Thymus (tissue), 11 donors: ENCODE measurements around the gene ABCA8. TPM values are rescaled to one million over a fixed set of nuclear protein-coding genes. Genes with fewer than 3 reads are reported as not detected.
"Not testable (repeated sequence)": the region's sequence is repeated elsewhere in the genome, so short reads cannot be mapped to it uniquely, and the experiment has no call there.

Source experiments
- DNase-seq, 9 donors: peaks; one replicate each; pipeline ENCODE4 v3.0.0-alpha.2; 2013; ENCODE audit warnings: low spot score in 9 of 9, low read depth in 6 of 9, missing footprints in 1 of 9
- H3K27ac ChIP-seq, 2 donors: one replicate each; pipeline ENCODE4 v1.5.1; 2013; ENCODE audit warnings: control low read depth in 1 of 2, low read depth in 1 of 2, low read length in 1 of 2, mild to moderate bottlenecking in 1 of 2, moderate library complexity in 1 of 2
- H3K27me3 ChIP-seq, 2 donors: one replicate each; pipeline ENCODE4 v1.5.1; 2013; ENCODE audit warnings: low read length in 1 of 2; ENCODE audit not compliant: control insufficient read depth in 2 of 2, insufficient read depth in 1 of 2
- H3K36me3 ChIP-seq, 2 donors: one replicate each; pipeline ENCODE4 v1.5.1; 2013; ENCODE audit warnings: low read length in 1 of 2, mild to moderate bottlenecking in 1 of 2, moderate library complexity in 1 of 2; ENCODE audit not compliant: control insufficient read depth in 2 of 2, insufficient read depth in 2 of 2
- H3K4me1 ChIP-seq, 2 donors: one replicate each; pipeline ENCODE4 v1.5.1; 2013; ENCODE audit warnings: low read length in 2 of 2; ENCODE audit not compliant: control insufficient read depth in 2 of 2, insufficient read depth in 2 of 2
- H3K4me3 ChIP-seq, 2 donors: one replicate each; pipeline ENCODE4 v1.5.1; 2013; ENCODE audit warnings: low read length in 2 of 2, control low read depth in 1 of 2, mild to moderate bottlenecking in 1 of 2
- H3K9me3 ChIP-seq, 2 donors: one replicate each; pipeline ENCODE4 v1.5.1; 2013; ENCODE audit warnings: low read length in 1 of 2, mild to moderate bottlenecking in 1 of 2; ENCODE audit not compliant: control insufficient read depth in 2 of 2, insufficient read depth in 1 of 2
- WGBS: extraction: QIAGEN DNeasy Blood & Tissue Kit; methylation state at CpG from one replicate; pipeline ENCODE4 v1.1.7; 2013; 5-methylcytosine and 5-hydroxymethylcytosine counted together
- polyA plus RNA-seq: library from polyadenylated mRNA; stranded (reverse); fragments of 200-250 nt; gene quantifications from one replicate; pipeline ENCODE4 v1.2.3, GENCODE V29; 2013
- total RNA-seq: library from RNA; stranded (reverse); fragments of 120-200 nt; gene quantifications from one replicate; pipeline ENCODE4 v1.2.4, GENCODE V29; 2013
- donor health status: healthy.

The ABCA8 gene
- total and polyA plus RNA-seq, 2 donors, result 0.76 to 1.6 TPM

GRCh38 chr17:68947868-68948267, 7.3 kb downstream of the ABCA8 start:
- not testable (repeated sequence) for H3K27ac ChIP-seq, H3K27me3 ChIP-seq, DNase-seq, H3K4me3 ChIP-seq, H3K36me3 ChIP-seq, H3K9me3 ChIP-seq, H3K4me1 ChIP-seq
- WGBS, result 94% methylated on average over 1 of the region's 1 CpG

GRCh38 chr17:68944435-68945035, 10.7 kb downstream of the ABCA8 start:
- no peak overlapping the region for H3K4me3 ChIP-seq
- 7% methylated on average over 6 of the region's 6 CpGs for WGBS

GRCh38 chr17:68943812-68944182, 11.4 kb downstream of the ABCA8 start:
- not testable (repeated sequence) for H3K4me3 ChIP-seq, H3K27me3 ChIP-seq, DNase-seq, H3K36me3 ChIP-seq, H3K4me1 ChIP-seq, H3K27ac ChIP-seq, H3K9me3 ChIP-seq
- WGBS, result 100% methylated on average over 2 of the region's 2 CpGs

More at GRCh38 chr17:68944435-68945035, 10.7 kb downstream of the ABCA8 start:
- H3K27ac ChIP-seq, result no peak overlapping the region
- no peaks in the 10 kb centered on the region for H3K27me3 ChIP-seq
- H3K9me3 ChIP-seq, result no peaks in the 10 kb centered on the region
- no peaks in the 10 kb centered on the region for H3K36me3 ChIP-seq
- peaks cover 3 to 5% of the 10 kb centered on the region in 2 donors for H3K4me1 ChIP-seq
- DNase-seq, result peak in 3 of 9 donors; percentile 7 to 43 (median 8)

DNA sequence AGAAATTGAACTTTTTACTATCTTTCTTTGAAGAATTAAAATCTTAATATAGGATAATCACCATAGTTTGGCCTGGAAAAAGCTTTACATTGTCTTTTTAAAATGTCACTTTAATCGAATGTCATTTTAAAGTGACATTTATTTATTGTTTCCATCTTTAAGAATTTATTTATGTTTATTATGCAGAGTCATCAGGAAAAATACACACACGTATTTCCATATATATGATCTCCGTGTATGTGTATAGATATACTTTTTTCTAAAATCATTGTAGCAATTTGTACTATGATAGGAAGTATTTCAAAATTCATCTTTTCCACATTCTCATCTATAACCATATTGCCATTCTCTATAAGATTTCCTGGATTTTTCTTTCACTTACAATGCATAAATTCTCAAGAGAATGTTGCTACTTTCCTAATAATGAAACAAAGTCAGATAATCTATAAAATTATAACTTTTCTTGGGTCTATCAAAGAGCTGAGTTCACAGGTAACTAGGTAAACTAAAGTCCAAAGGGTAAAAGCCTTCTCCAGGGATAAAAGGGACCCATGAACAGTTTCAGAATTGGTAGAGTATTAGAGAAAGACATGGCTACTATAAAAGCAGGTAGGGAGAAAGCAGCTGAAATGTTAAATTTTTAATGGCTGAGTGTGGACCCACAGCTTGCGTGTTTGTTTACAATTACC, 11.9 kb downstream of the ABCA8 start:
- H3K9me3 ChIP-seq, result no peaks in the 10 kb centered on the region
- no peaks in the 10 kb centered on the region for H3K36me3 ChIP-seq
- H3K4me3 ChIP-seq, result no peak overlapping the region
- WGBS, result 97% methylated on average over 4 of the region's 4 CpGs
- H3K27ac ChIP-seq, result no peak overlapping the region
- no peak for DNase-seq
- H3K4me1 ChIP-seq, result peaks cover 3 to 5% of the 10 kb centered on the region in 2 donors
- H3K27me3 ChIP-seq, result no peaks in the 10 kb centered on the region

GRCh38 chr17:68942389-68942788, 12.8 kb downstream of the ABCA8 start:
- WGBS, result 96% methylated on average over 3 of the region's 3 CpGs

GRCh38 chr17:68941761-68942160, 13.4 kb downstream of the ABCA8 start:
- Histone ChIP-seq H3K4me1 (peaks cover 3 to 5% of the 10 kb centered on the region in 2 donors), H3K36me3 (no peaks in the 10 kb centered on the region), H3K9me3 (no peaks in the 10 kb centered on the region), H3K27ac (no peak overlapping the region), H3K27me3 (no peaks in the 10 kb centered on the region), H3K4me3 (no peak overlapping the region)
- WGBS, result 96% methylated on average over 6 of the region's 6 CpGs
- DNase-seq, result no peak

More at GRCh38 chr17:68942389-68942788, 12.8 kb downstream of the ABCA8 start:
- peaks cover 3 to 5% of the 10 kb centered on the region in 2 donors for H3K4me1 ChIP-seq
- no peaks in the 10 kb centered on the region for H3K27me3 ChIP-seq
- no peak overlapping the region for H3K4me3 ChIP-seq
- no peak overlapping the region for H3K27ac ChIP-seq
- H3K36me3 ChIP-seq, result no peaks in the 10 kb centered on the region
- H3K9me3 ChIP-seq, result no peaks in the 10 kb centered on the region
- DNase-seq, result no peak

GRCh38 chr17:68939195-68939594, 16.0 kb downstream of the ABCA8 start:
- Histone ChIP-seq H3K27me3 (no peaks in the 10 kb centered on the region), H3K4me1 (no peaks in the 10 kb centered on the region), H3K4me3 (no peak overlapping the region), H3K36me3 (no peaks in the 10 kb centered on the region), H3K9me3 (no peaks in the 10 kb centered on the region), H3K27ac (no peak overlapping the region)
- DNase-seq, result no peak
- 82% methylated on average over 3 of the region's 3 CpGs for WGBS

DNA sequence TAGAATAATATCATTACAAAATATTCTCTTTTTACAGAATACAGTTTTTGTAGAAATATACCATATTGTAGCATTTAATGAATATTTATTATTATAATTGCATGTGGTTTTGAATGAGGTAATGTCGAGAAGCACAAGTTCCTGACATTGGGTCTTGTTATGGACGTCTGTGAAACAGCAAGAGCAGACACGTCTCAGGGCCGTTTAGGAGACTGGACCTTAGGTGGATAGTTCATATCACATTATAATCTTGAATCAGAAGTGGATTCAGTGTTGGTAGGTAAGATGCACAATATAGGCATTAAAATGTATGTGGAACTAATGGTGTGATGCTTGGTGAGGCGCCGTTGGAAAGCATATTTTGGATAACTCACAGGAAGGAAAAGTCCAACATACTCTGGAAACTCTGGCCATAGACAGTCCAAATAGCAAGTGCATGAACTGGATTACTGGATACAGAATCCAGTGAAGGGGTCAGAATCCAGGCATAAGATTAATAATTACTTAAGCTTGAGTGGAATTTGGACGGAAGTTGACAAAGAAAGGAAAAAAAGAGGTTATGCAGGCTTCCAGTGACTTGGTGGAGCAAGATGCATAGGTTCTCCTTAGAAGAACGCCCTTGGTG, 17.2 kb downstream of the ABCA8 start:
- 89% methylated on average over 8 of the region's 8 CpGs for WGBS
- Histone ChIP-seq H3K36me3 (no peaks in the 10 kb centered on the region), H3K27ac (no peak overlapping the region), H3K27me3 (no peaks in the 10 kb centered on the region), H3K4me3 (no peak overlapping the region), H3K4me1 (no peaks in the 10 kb centered on the region), H3K9me3 (no peaks in the 10 kb centered on the region)
- DNase-seq, result no peak

GRCh38 chr17:68927516-68927915, 27.7 kb downstream of the ABCA8 start:
- Histone ChIP-seq H3K9me3 (no peaks in the 10 kb centered on the region), H3K27me3 (no peaks in the 10 kb centered on the region), H3K36me3 (no peaks in the 10 kb centered on the region), H3K4me1 (no peaks in the 10 kb centered on the region), H3K27ac (no peak overlapping the region), H3K4me3 (no peak overlapping the region)
- DNase-seq, result no peak
- 85% methylated on average over 4 of the region's 4 CpGs for WGBS
